ENCODE measurements around the gene PDIK1L. TPM values are rescaled to one million over a fixed set of nuclear protein-coding genes. Genes with fewer than 3 reads are reported as not detected.

PDIK1L gene
- total and polyA plus RNA-seq, 9 donors = 4.5 to 16.5 (median 10.8) TPM

DNA sequence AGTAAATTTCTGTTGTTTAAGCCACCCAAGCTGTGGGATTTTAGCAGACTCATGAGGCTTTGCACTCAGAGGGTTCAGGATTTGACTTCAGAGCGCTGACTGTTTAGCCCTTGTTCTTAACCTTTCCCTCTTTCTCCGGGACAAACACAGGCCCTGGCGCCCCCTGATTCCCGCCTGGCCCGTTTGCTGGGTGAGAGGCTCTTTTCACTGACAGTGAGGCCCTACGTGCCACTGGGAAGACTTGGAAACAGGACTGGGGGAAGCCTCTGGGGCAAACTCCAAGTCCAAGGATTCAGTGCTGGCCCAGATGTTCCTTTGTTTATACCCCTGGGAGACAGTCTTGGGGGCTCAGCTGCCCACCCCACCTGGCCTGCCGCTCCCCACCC, 32.5 kb upstream of the PDIK1L start:
- Histone ChIP-seq H3K4me3 (no peak overlapping the region), H3K27ac (no peak overlapping the region), H3K36me3 (no peaks in the 10 kb centered on the region), H3K27me3 (no peaks in the 10 kb centered on the region), H3K9me3 (no peaks in the 10 kb centered on the region), H3K4me1 (ENCODE audit: insufficient read depth) (no peaks in the 10 kb centered on the region)
- intact Hi-C loops (cut with DNase I) = no loop called here
- TF ChIP-seq, protein P1, sequence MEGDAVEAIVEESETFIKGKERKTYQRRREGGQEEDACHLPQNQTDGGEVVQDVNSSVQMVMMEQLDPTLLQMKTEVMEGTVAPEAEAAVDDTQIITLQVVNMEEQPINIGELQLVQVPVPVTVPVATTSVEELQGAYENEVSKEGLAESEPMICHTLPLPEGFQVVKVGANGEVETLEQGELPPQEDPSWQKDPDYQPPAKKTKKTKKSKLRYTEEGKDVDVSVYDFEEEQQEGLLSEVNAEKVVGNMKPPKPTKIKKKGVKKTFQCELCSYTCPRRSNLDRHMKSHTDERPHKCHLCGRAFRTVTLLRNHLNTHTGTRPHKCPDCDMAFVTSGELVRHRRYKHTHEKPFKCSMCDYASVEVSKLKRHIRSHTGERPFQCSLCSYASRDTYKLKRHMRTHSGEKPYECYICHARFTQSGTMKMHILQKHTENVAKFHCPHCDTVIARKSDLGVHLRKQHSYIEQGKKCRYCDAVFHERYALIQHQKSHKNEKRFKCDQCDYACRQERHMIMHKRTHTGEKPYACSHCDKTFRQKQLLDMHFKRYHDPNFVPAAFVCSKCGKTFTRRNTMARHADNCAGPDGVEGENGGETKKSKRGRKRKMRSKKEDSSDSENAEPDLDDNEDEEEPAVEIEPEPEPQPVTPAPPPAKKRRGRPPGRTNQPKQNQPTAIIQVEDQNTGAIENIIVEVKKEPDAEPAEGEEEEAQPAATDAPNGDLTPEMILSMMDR (IDR thresholded peaks at IDR 0.05) = no peak
- no peak for TF ChIP-seq EP300 (IDR thresholded peaks at IDR 0.05)
- no peak for TF ChIP-seq POLR2A (IDR thresholded peaks at IDR 0.05)
- WGBS, 3 donors = 44 to 52% (median 47%) methylated on average over 7 of the region's 7 CpGs
- no peak for DNase-seq

DNA sequence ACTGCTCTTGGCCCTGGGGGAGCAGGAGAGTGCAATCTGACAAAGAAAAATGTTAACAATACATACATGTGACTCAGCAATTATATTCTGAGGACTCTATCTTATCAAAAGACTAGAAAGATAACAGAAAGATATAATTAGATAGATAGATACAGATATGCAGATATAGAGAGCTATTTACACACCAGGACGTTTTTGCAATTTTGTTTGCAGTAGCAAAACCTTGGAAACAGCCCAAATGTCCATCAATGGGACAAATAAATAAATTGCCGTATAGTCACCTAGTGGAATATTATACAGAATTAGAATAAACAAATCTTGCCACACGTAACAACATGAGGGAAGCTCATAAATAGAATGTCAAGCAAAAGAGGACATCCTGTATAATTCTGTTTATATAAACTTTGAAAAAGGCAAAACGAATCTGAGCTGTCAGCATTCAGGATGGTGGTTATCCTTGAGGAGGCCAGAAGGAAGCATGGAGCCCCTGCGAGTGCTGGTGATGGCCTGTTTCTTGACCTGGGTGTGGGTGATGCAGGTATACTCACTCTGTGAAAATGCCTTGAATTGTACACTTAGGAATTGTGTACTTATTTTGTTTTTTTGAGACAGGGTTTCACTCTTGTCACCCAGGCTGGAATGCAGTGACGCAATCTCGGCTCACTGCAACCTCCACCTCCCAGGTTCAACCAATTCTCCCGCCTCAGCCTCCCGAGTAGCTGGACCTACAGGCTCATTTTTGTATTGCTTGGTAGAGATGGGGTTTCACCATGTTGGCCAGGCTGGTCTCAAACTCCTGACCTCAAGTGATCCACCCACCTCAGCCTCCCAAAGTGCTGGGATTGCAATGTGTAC, 31.4 kb upstream of the PDIK1L start:
- no peak overlapping the region for H3K27ac ChIP-seq
- 65 to 73% (median 68%) methylated on average over 9 of the region's 9 CpGs for WGBS, 3 donors
- no peak for DNase-seq
- H3K9me3 ChIP-seq = no peaks in the 10 kb centered on the region
- no peaks in the 10 kb centered on the region for H3K36me3 ChIP-seq
- H3K4me1 ChIP-seq (ENCODE audit: insufficient read depth) = no peaks in the 10 kb centered on the region
- TF ChIP-seq, protein P1 (IDR thresholded peaks at IDR 0.05) = no peak
- TF ChIP-seq EP300 (IDR thresholded peaks at IDR 0.05) = no peak
- no peak for TF ChIP-seq POLR2A (IDR thresholded peaks at IDR 0.05)
- intact Hi-C loops (cut with DNase I) = no loop called here
- no peaks in the 10 kb centered on the region for H3K27me3 ChIP-seq
- H3K4me3 ChIP-seq = no peak overlapping the region

DNA sequence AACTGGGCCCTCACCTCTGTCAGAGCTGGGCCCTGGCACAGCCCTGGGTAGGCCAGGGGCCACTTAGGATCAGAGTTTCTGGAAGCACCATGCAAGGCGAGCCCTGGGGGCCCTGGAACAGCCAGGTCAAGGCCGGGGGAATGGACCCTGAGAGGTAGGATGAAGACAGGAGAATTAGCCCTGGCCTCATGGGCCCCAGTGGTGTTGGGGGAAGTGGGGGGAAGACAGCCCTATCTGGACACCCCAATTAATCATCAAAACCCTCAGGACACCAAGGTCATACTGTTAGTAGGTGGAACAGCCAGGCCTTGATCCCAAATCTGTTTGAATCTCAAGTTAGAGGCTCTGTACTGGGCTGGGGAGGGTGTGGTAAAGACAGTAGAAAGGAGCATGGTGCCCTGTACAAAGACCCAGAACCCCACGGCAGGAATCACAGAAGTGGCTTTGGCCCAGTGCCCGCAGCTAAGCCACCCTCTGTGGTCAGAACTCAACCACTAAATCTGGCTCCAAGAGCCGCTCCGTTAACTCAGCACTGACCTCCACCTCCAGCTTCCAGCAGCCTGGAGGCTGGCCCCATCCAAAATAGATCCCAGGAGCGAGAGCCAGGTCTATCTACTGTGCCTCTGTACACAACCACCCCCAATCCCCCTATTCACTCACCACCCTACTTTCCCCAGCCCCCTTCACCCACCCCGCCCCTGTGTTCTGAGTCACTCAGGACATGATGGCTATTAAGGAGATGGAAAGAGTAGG, 30.2 kb upstream of the PDIK1L start:
- Histone ChIP-seq H3K4me1 (ENCODE audit: insufficient read depth) (no peaks in the 10 kb centered on the region), H3K27ac (no peak overlapping the region), H3K4me3 (no peak overlapping the region), H3K27me3 (no peaks in the 10 kb centered on the region), H3K36me3 (no peaks in the 10 kb centered on the region), H3K9me3 (no peaks in the 10 kb centered on the region)
- TF ChIP-seq, protein P1 (IDR thresholded peaks at IDR 0.05) = no peak
- no peak for TF ChIP-seq POLR2A (IDR thresholded peaks at IDR 0.05)
- TF ChIP-seq EP300 (IDR thresholded peaks at IDR 0.05) = no peak
- 75 to 82% (median 78%) methylated on average over 8 of the region's 8 CpGs for WGBS, 3 donors
- DNase-seq = no peak
- intact Hi-C loops (cut with DNase I) = no loop called here

DNA sequence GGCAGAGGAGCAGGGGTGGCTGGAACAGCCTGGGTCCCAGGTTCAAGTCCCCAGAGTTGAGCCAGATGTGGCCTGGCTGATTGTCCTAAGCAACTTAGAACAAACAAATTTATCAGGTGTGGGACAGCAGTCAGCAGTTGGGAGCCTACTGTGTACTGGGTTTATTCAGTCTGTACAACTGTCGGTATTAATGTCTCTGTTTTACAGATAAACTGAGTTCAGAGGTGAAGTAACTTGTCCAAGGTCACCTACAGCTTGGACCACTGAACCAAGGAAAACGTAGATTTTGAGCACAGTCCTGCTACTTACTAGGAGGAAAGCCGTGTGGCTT, 29.6 kb upstream of the PDIK1L start:
- no peak overlapping the region for H3K4me3 ChIP-seq
- H3K27ac ChIP-seq = no peak overlapping the region
- WGBS, 3 donors = 37 to 45% (median 38%) methylated on average over 3 of the region's 3 CpGs
- no peak for DNase-seq
- no peaks in the 10 kb centered on the region for H3K9me3 ChIP-seq
- no peaks in the 10 kb centered on the region for H3K36me3 ChIP-seq
- TF ChIP-seq POLR2A (IDR thresholded peaks at IDR 0.05) (no peak), EP300 (IDR thresholded peaks at IDR 0.05) (no peak)
- TF ChIP-seq, protein P1 (IDR thresholded peaks at IDR 0.05) = no peak
- H3K27me3 ChIP-seq = no peaks in the 10 kb centered on the region
- intact Hi-C loops (cut with DNase I) = no loop called here
- H3K4me1 ChIP-seq (ENCODE audit: insufficient read depth) = no peaks in the 10 kb centered on the region
